ENCODE results near the gene RAB9B. TPM values are rescaled to one million over a fixed set of nuclear protein-coding genes. Genes with fewer than 3 reads are reported as not detected.
"Not testable (repeated sequence)": the region's sequence is repeated elsewhere in the genome, so short reads cannot be mapped to it uniquely, and the experiment has no call there.

The RAB9B gene
- total RNA-seq, 4 donors from 2014 or later, result 0.16 to 2.1 (median 0.53) TPM

DNA sequence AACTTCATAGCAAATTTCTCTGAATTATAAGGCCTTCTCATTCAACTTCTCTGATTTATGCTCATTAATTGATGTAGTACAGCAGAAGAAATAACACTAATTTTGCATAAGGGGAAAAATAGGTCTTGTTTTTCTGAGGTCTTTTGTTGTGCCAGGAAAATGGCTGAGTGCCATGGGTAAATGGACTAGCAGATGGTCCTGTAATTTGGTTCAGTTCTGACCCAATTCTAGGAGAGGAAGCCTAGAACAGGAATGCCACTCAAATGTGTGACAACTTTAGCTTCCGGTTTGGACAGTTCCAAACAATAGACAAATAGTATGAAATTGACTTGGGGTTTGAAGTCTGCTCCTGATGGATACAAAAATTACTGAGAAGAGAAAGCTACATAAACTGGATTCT, 6.2 kb downstream of the RAB9B start:
- no peak for DNase-seq (ENCODE audit: low spot score in 2 of 2)
- H3K27me3 ChIP-seq, result no peaks in the 10 kb centered on the region
- H3K36me3 ChIP-seq, result no peaks in the 10 kb centered on the region
- no peak overlapping the region for H3K27ac ChIP-seq
- H3K4me1 ChIP-seq, result no peaks in the 10 kb centered on the region
- no peak overlapping the region for H3K4me3 ChIP-seq
- 78% methylated on average over 1 of the region's 1 CpG for WGBS
- H3K9me3 ChIP-seq, result no peaks in the 10 kb centered on the region
- TF ChIP-seq, protein P1, sequence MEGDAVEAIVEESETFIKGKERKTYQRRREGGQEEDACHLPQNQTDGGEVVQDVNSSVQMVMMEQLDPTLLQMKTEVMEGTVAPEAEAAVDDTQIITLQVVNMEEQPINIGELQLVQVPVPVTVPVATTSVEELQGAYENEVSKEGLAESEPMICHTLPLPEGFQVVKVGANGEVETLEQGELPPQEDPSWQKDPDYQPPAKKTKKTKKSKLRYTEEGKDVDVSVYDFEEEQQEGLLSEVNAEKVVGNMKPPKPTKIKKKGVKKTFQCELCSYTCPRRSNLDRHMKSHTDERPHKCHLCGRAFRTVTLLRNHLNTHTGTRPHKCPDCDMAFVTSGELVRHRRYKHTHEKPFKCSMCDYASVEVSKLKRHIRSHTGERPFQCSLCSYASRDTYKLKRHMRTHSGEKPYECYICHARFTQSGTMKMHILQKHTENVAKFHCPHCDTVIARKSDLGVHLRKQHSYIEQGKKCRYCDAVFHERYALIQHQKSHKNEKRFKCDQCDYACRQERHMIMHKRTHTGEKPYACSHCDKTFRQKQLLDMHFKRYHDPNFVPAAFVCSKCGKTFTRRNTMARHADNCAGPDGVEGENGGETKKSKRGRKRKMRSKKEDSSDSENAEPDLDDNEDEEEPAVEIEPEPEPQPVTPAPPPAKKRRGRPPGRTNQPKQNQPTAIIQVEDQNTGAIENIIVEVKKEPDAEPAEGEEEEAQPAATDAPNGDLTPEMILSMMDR (IDR thresholded peaks at IDR 0.05), result no peak
- TF ChIP-seq POLR2A (IDR thresholded peaks at IDR 0.05) (no peak), POLR2AphosphoS5 (IDR thresholded peaks at IDR 0.05) (no peak), EP300 (IDR thresholded peaks at IDR 0.05) (no peak)

DNA sequence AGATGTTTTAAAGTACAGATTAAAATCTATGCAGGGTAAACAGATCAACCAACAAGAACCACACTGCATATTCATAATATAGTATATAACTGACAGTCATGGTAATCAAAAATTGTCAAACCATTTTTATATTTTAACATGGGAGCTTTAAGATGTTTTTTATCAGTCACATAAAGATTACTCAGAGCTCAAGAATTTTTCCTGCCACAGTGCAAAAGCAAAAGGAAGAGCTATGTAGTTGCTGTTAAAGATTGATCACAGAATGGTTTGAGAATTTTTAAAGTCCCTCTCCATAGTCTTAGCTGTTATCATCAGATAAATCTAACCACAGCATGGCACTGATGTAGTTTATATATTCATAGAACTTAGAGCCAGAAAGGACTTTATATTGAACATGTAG, 8.5 kb downstream of the RAB9B start:
- Histone ChIP-seq H3K27ac (no peak overlapping the region), H3K36me3 (no peaks in the 10 kb centered on the region), H3K9me3 (no peaks in the 10 kb centered on the region), H3K4me3 (no peak overlapping the region), H3K4me1 (no peaks in the 10 kb centered on the region), H3K27me3 (no peaks in the 10 kb centered on the region)
- DNase-seq (ENCODE audit: low spot score in 2 of 2), result no peak
- no peak for TF ChIP-seq POLR2A (IDR thresholded peaks at IDR 0.05)
- TF ChIP-seq, protein P1 (IDR thresholded peaks at IDR 0.05), result no peak
- no peak for TF ChIP-seq EP300 (IDR thresholded peaks at IDR 0.05)
- no peak for TF ChIP-seq POLR2AphosphoS5 (IDR thresholded peaks at IDR 0.05)

DNA sequence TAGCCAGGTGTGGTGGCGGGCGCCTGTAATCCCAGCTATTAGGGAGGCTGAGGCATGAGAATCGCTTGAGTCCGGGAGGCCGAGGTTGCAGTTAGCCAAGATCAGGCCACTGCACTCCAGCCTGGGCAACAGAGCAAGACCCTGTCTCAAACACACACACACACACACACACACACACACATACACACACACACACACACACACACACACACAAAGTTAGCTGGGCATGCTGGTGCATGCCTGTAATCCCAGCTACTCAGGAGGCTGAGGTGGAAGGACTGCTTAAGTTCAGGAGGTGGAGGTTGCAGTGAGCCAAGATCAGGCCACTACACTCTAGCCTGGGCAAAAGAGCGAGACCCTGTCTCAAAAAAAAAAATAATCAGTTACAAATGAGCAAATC, 11.3 kb downstream of the RAB9B start:
- not testable (repeated sequence) for H3K36me3 ChIP-seq; H3K27ac ChIP-seq; H3K27me3 ChIP-seq; H3K4me3 ChIP-seq; H3K9me3 ChIP-seq; H3K4me1 ChIP-seq; DNase-seq (ENCODE audit: low spot score in 2 of 2)
- 90% methylated on average over 6 of the region's 6 CpGs for WGBS

DNA sequence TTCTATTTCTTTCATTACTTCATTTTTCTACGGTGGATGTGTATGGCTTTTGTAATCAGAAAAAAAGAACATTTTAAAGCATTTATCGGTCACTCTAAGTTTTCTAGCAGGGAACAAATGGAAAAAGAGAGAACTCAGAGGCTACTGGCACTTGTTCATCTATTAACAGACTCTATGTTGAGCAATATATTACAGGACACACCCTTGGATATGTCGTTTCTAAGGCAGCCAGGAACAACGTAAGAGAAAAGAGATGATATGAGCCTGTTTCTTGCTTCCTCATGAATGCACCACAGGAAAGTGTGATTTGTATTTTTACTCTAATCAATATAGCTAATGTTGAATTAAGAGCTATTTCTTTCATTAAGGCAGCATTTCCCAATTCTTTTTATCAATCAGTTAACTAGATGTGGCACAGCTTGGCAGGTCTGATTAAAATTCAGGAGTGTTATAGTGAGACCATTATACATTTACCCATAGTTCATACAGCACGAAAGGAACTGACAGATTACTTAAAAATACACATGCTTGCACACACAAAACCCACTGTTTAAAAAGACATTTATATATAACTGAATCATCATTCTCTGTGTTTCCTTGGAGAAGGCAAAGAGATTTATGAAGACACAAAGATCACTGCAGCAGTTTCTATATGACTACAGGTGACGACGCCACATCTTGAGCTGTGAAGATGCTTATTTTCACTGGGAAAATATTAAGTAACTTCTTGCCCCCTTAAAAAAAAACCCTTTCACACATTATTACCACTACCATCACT, 13.0 kb downstream of the RAB9B start:
- Histone ChIP-seq H3K36me3 (no peaks in the 10 kb centered on the region), H3K4me3 (no peak overlapping the region), H3K27me3 (no peaks in the 10 kb centered on the region), H3K9me3 (no peaks in the 10 kb centered on the region), H3K4me1 (no peaks in the 10 kb centered on the region), H3K27ac (no peak overlapping the region)
- no peak for DNase-seq (ENCODE audit: low spot score in 2 of 2)
- 46% methylated on average over 7 of the region's 7 CpGs for WGBS
- TF ChIP-seq POLR2A (IDR thresholded peaks at IDR 0.05), result no peak
- TF ChIP-seq, protein P1 (IDR thresholded peaks at IDR 0.05), result no peak
- no peak for TF ChIP-seq EP300 (IDR thresholded peaks at IDR 0.05)
- TF ChIP-seq POLR2AphosphoS5 (IDR thresholded peaks at IDR 0.05), result no peak

DNA sequence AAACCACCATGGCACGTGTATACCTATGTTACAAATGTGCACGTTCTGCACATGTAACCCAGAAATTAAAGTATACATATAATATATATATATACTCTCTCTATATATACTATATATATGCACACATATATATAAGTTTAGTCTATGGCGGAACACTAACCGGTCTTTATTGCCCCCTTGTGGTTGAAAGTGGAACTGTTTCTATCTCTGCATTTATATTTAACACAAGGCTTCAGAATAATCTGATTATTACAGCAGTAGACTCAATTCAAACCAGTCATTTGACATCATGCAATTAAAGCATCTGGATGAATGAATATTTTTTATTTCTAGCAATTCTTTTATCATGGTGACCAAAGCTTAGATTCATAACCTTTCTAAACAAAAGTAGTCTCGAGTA, 14.6 kb downstream of the RAB9B start:
- no peaks in the 10 kb centered on the region for H3K4me1 ChIP-seq
- WGBS, result 19% methylated on average over 5 of the region's 5 CpGs
- H3K4me3 ChIP-seq, result no peak overlapping the region
- DNase-seq (ENCODE audit: low spot score in 2 of 2), result no peak
- TF ChIP-seq EP300 (IDR thresholded peaks at IDR 0.05), result no peak
- TF ChIP-seq, protein P1 (IDR thresholded peaks at IDR 0.05), result peak; percentile 45 to 54
- no peaks in the 10 kb centered on the region for H3K36me3 ChIP-seq
- H3K9me3 ChIP-seq, result no peaks in the 10 kb centered on the region
- H3K27me3 ChIP-seq, result no peaks in the 10 kb centered on the region
- H3K27ac ChIP-seq, result no peak overlapping the region

DNA sequence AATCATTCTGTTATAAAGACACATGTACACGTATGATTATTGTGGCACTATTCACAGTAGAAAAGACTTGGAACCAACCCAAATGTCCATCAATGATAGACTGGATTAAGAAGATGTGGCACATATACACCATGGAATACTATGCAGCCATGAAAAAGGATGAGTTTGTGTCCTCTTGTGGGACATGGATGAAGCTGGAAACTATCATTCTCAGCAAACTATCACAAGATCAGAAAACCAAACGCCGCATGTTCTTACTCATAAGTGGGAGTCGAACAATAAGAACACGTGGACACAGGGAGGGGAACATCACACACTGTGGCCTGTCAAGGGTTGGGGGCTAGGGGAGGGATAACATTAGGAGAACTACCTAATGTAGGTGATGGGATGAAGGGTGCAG, 15.0 kb downstream of the RAB9B start:
- 45% methylated on average over 5 of the region's 5 CpGs for WGBS
- not testable (repeated sequence) for H3K27ac ChIP-seq; H3K9me3 ChIP-seq; H3K36me3 ChIP-seq; H3K4me1 ChIP-seq; H3K4me3 ChIP-seq; DNase-seq (ENCODE audit: low spot score in 2 of 2); H3K27me3 ChIP-seq
